Stimulated activated CD4-positive, alpha-beta T cell treated with anti-CD3 and anti-CD28 coated beads, Interleukin-1b, Interleukin-23, amount 100 ng/mL, for 48 hours (primary cell): Measurements from ENCODE around the gene NPTN.
"Not testable (repeated sequence)": the region's sequence is repeated elsewhere in the genome, so short reads cannot be mapped to it uniquely, and the experiment has no call there.

Source experiments
- DNase-seq: peaks from one replicate; pipeline ENCODE4 v3.0.0-alpha.2; 2020

Gene NPTN

GRCh38 chr15:73600413-73601335 lies 32.5 kb downstream of the NPTN start:
- no peak for DNase-seq

GRCh38 chr15:73599934-73600333 lies 33.3 kb downstream of the NPTN start:
- DNase-seq, result no peak

GRCh38 chr15:73598530-73599160 lies 34.5 kb downstream of the NPTN start:
- DNase-seq, result no peak

GRCh38 chr15:73597036-73597638 lies 36.1 kb downstream of the NPTN start:
- no peak for DNase-seq

GRCh38 chr15:73596174-73596573 lies 37.0 kb downstream of the NPTN start:
- no peak for DNase-seq

GRCh38 chr15:73594109-73594508 lies 39.1 kb downstream of the NPTN start:
- no peak for DNase-seq

- no peak for DNase-seq
Measured at GRCh38 chr15:73593304-73594074, 39.7 kb downstream of the NPTN start.

GRCh38 chr15:73590263-73590662 lies 42.9 kb downstream of the NPTN start:
- no peak for DNase-seq

- no peak for DNase-seq
Measured at GRCh38 chr15:73589766-73590165, 43.4 kb downstream of the NPTN start.

- no peak for DNase-seq
Measured at GRCh38 chr15:73585871-73586654, 47.1 kb downstream of the NPTN start.

- DNase-seq, result no peak
Measured at GRCh38 chr15:73584699-73585420, 48.3 kb downstream of the NPTN start.

GRCh38 chr15:73583544-73583943 lies 49.6 kb downstream of the NPTN start:
- no peak for DNase-seq

- no peak for DNase-seq
Measured at GRCh38 chr15:73582851-73583379, 50.3 kb downstream of the NPTN start.

GRCh38 chr15:73578026-73578425 lies 55.2 kb downstream of the NPTN start:
- DNase-seq, result no peak

GRCh38 chr15:73577593-73577992 lies 55.6 kb downstream of the NPTN start:
- not testable (repeated sequence) for DNase-seq

GRCh38 chr15:73575636-73576247 lies 57.4 kb downstream of the NPTN start:
- no peak for DNase-seq

GRCh38 chr15:73573572-73573971 lies 59.6 kb downstream of the NPTN start:
- DNase-seq, result no peak

GRCh38 chr15:73573037-73573436 lies 60.2 kb downstream of the NPTN start:
- DNase-seq, result no peak

- DNase-seq, result no peak
Measured at GRCh38 chr15:73572296-73572695, 60.9 kb downstream of the NPTN start.

- DNase-seq, result no peak
Measured at GRCh38 chr15:73571346-73571745, 61.8 kb downstream of the NPTN start.
